HG03378 (cell line): ENCODE data around the gene TECTB.

Source experiments
- ATAC-seq: cut with Tn5 transposase; IDR thresholded peaks from one replicate; pipeline ENCODE4 v1.9.1; 2021; ENCODE audit warnings: mild to moderate bottlenecking, moderate library complexity; ENCODE audit not compliant: unreplicated experiment

TECTB gene

DNA sequence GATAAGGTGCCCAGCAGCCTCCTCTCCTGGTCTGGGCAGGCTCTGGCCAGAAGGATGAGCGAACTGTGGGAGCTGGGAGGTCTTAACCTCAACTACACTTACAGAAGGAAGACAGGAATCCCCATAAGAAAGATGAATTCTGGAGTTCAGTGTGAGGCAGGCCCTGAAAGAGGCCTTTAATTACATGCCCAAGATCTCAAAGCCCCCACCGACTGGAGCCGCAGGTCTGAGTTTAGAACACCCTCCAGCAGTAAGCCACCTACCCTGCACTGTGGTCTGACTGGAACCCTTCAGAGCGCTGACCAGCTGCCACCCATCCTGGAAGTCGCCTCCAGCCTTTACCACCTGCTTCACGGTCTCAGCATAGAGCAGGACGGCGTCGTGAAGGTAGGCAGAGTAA, 62.5 kb downstream of the TECTB start:
- no peak for ATAC-seq

DNA sequence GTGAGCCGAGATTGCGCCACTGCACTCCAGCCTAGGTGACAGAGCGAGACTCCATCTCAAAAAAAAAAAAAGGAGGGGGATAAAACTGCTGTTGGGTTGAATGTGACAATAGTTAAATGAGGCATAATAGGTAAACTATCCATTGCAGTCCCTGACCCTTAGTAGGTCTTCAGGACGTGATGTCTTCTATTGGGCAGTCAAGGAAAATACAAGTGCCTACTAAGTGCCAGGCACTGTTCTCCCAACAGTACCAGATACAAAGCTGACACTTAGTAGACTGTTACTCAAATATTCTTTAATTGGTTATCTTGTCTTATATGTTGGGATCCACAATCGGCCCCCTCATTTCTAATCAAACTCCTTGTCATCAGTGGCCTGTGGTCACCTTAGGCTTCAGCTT, 63.6 kb downstream of the TECTB start:
- no peak for ATAC-seq

DNA sequence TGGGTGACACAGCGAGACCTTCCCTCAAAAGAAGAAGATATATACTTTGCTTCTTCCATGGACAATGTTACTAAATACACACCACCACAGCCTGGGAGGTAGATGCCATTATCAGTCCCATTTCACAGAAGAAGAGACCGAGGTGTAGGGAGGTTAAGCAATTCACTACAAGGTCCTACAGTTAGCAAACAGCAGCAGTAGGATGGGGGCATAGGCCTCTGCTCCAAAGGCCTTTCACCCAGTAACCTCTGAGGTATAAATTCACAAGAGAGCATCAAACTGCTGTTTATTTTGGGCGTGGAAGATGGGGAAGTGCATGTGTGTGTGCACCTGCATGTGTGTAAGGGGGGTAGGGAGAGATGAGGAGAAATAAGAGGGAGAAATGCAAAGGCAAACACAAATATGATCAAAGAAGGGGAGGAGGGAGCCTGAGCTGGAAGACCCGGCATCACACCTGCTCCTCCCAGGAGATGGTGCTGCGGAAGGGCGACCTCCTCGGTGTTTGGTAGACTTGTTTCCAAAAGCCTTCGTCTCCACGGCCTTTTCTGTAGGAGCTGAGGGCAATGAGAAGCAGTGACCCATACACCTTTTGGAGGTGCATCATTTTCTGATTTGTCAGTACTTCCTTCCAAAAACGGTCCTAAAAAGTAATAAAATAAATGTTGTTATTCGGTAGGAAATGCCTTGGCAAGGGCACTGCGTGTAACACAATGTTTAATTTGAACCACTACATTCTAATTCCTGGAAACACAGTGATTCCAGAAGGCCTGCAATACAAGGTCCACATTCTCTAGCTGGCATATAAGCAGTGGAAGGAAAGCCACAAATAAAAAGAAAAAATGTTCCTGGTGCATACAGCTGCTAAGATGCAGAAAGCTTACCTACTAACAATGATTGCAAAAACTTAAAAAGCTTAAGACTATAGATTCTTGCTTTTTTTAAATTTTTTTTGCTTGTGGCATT, 64.8 kb downstream of the TECTB start:
- no peak for ATAC-seq

DNA sequence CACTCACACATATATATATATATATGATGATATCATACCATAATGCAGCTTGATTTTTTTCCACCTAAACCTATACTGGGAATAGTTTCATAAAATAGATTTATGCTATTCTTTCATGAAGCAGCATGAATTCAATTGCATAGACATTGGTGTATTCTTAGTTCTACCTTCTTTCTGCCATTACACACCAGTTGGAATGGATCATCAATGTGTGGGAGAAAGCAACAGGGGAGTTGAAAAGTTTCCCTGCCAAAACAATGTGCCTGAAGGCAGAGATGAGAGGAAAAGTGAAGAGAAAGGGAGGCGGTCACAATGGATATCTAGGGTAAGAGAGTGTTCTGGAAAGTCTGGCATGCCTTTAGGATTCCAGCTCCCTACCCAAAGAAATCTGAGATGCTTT, 65.6 kb downstream of the TECTB start:
- ATAC-seq: no peak

DNA sequence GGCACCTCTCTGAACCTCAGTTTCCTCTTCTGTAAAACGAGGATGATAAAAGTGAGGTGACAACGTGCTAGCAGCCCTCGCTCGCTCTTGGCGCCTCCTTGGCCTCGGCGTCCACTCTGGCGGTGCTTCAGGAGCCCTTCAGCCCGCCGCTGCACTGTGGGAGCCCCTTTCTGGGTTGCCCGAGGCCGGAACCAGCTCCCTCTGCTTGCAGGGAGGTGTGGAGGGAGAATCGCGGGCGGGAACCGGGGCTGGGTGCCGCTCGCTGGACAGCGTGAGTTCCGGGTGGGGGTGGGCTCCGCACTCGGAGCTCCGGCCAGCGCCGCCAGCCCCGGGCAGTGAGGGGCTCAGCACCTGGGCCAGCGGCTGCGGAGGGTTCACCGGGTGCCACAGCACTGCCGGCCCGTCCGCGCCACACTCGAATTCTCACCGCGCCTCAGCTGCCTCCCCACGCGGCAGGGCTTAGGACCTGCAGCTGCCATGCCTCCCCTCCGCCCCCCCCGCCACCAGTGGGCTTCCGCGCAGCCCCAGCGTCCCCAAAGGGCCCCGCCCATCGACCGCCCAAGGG, 66.4 kb downstream of the TECTB start:
- ATAC-seq: no peak

DNA sequence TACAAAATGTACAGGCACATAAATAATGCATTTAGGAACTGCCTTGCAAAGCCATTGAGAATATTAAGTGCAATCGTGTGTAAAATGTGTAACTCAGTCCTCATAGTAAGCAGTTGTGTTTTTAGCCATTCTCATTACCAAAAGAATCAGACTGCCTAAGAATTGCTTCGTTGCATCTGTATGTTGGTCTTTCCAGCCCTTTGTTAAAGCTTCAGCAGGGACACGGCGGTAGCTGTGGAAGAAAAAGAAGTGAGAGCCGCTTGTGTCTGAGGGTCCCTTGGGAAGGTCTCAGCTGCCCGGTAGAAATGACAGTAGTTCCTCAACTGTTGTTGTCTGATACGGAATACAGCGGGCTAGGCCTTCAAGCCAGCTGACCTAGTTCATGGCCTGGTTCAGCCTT, 67.9 kb downstream of the TECTB start:
- no peak for ATAC-seq

DNA sequence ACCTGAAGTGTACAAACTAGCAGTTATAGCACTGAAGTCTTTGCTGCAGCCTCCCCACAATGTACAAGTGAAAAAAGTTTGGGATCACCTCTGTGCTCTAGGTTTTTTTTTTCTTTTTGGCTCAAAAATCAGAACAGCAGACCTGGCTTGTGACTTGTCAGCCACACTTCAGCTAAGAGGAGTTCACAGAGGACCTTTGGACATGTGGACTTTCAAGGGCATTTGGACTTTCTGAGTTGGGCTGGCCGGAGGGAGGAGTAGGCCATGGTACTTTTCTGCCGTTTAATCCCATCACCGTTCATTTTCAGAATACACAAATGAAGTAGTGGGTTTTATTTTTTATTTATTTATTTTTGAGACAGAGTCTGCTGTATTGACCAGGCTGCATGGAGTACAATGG, 68.8 kb downstream of the TECTB start:
- no peak for ATAC-seq

DNA sequence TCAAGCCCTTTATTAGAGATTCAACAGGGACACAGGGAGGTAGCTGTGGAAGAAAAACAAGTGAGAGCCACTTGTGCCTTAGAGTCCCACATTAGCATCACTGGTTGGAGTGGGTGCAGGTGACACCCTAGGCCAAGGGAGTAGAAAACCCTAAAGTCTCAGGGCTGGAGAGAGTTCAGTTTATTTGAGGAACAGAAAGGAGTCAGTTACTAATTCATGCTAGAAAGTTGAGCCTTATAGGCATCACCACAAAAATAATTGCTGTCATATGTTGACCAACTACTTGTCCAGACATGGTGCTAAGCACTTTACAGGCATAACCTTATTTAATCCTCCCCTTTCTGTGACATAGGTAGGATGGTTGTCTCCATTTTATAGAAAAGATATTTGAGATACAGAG, 69.8 kb downstream of the TECTB start:
- ATAC-seq: no peak
